Common myeloid progenitor, CD34-positive (primary cell): Measurements from ENCODE around the gene IQSEC2. TPM values are rescaled to one million over a fixed set of nuclear protein-coding genes. Genes with fewer than 3 reads are reported as not detected.

Experiments used
- CTCF ChIA-PET: fragments of 350-600 bp; sonication (Branson Sonifier 250); formaldehyde crosslinking; loops from one replicate; lab custom pipeline; 2021; ENCODE audit warnings: antibody characterized with exemption; lab: Charles Lee
- POLR2A ChIA-PET: fragments of 350-600 bp; sonication (Branson Sonifier 250); formaldehyde crosslinking; loops from one replicate; lab custom pipeline; 2021; ENCODE audit warnings: antibody characterized with exemption; lab: Charles Lee
- DNase-seq, 3 donors: peaks; one replicate each; pipeline versions ENCODE4 v3.0.0 to v3.0.0-alpha.2; 2013
- H3K27ac ChIP-seq, 2 experiments: 1 replicate in 1 of 2; 2 replicates in 1 of 2; pipeline ENCODE4 v1.7.0; 2013; ENCODE audit warnings: inconsistent platforms in 2 of 2, low read length in 2 of 2, mild to moderate bottlenecking in 2 of 2, low read depth in 1 of 2, moderate library complexity in 1 of 2; ENCODE audit not compliant: severe bottlenecking in 2 of 2, insufficient read depth in 1 of 2, poor library complexity in 1 of 2
- H3K27me3 ChIP-seq, 5 experiments: replicated peaks in 2 of 5; 1 replicate in 3 of 5; 2 replicates in 2 of 5; pipeline versions ENCODE4 v1.6.1 to v1.7.0; 2013; ENCODE audit warnings: low read length in 4 of 5, mild to moderate bottlenecking in 2 of 5, moderate library complexity in 2 of 5, inconsistent platforms in 1 of 5; ENCODE audit not compliant: insufficient read depth in 5 of 5, control insufficient read depth in 4 of 5
- H3K36me3 ChIP-seq, 4 experiments: 1 replicate in 2 of 4; 2 replicates in 2 of 4; pipeline versions ENCODE4 v1.6.1 to v1.7.0; 2013; ENCODE audit warnings: low read length in 3 of 4, control low read depth in 1 of 4, mild to moderate bottlenecking in 1 of 4; ENCODE audit not compliant: control insufficient read depth in 4 of 4, insufficient read depth in 4 of 4
- H3K4me1 ChIP-seq, 4 experiments: 1 replicate in 3 of 4; 2 replicates in 1 of 4; pipeline versions ENCODE4 v1.6.1 to v1.7.1; 2013; ENCODE audit warnings: low read length in 3 of 4, mild to moderate bottlenecking in 3 of 4, control low read depth in 1 of 4, inconsistent platforms in 1 of 4, moderate library complexity in 1 of 4; ENCODE audit not compliant: control insufficient read depth in 4 of 4, insufficient read depth in 4 of 4; ENCODE audit errors: control extremely low read depth in 1 of 4
- H3K4me3 ChIP-seq, 7 experiments: 1 replicate in 4 of 7; 2 replicates in 3 of 7; pipeline versions ENCODE4 v1.5.1 to v1.7.0; 2013; ENCODE audit warnings: mild to moderate bottlenecking in 7 of 7, low read length in 6 of 7, moderate library complexity in 6 of 7, inconsistent platforms in 2 of 7, low read depth in 2 of 7, control low read depth in 1 of 7; ENCODE audit not compliant: insufficient read depth in 4 of 7, control insufficient read depth in 1 of 7; ENCODE audit errors: extremely low read depth in 1 of 7
- H3K9me3 ChIP-seq, 5 experiments: 1 replicate in 4 of 5; 2 replicates in 1 of 5; pipeline versions ENCODE4 v1.6.1 to v1.7.1; 2013; ENCODE audit warnings: low read length in 4 of 5, mild to moderate bottlenecking in 2 of 5, inconsistent platforms in 1 of 5, low read depth in 1 of 5, moderate library complexity in 1 of 5; ENCODE audit not compliant: control insufficient read depth in 4 of 5, insufficient read depth in 2 of 5; ENCODE audit errors: control extremely low read depth in 1 of 5
- WGBS: methylation state at CpG from one replicate; pipeline ENCODE4 v1.1.5; 2013; ENCODE audit not compliant: insufficient coverage; 5-methylcytosine and 5-hydroxymethylcytosine counted together
- polyA plus RNA-seq: library from polyadenylated mRNA; unstranded; fragments of 120-200 nt; gene quantifications from one replicate; pipeline ENCODE4 v1.2.1, GENCODE V29; 2013

The IQSEC2 gene
- 5.0 TPM for polyA plus RNA-seq

GRCh38 chrX:53281321-53281822 is at the start of gene IQSEC2:
Gene IQSEC2, minus strand, starts transcription at chrX:53281584.
- no peaks in the 10 kb centered on the region for H3K9me3 ChIP-seq
- H3K4me3 ChIP-seq = peak within 1 kb of the TSS in 5 of 7 experiments; percentile 19 to 65 (median 40)
- peaks cover 0 to 7% (median 0%) of the 10 kb centered on the region in 5 experiments for H3K27me3 ChIP-seq
- H3K4me1 ChIP-seq = peaks cover 0 to 40% (median 20%) of the 10 kb centered on the region in 4 experiments
- DNase-seq = peak in 2 of 3 donors; percentile 25 to 36
- WGBS = 12% methylated on average over 9 of the region's 9 CpGs
- POLR2A ChIA-PET = no interaction called here
- CTCF ChIA-PET = interaction anchor here (0.8 to 2.6 kb wide), 5 partner anchors 13 to 32 kb away, joined by 3 to 8 read pairs (median 5); no protein-coding TSS in a partner anchor
- H3K36me3 ChIP-seq = no peaks in the 10 kb centered on the region
- H3K27ac ChIP-seq = no peak within 1 kb of the TSS

DNA sequence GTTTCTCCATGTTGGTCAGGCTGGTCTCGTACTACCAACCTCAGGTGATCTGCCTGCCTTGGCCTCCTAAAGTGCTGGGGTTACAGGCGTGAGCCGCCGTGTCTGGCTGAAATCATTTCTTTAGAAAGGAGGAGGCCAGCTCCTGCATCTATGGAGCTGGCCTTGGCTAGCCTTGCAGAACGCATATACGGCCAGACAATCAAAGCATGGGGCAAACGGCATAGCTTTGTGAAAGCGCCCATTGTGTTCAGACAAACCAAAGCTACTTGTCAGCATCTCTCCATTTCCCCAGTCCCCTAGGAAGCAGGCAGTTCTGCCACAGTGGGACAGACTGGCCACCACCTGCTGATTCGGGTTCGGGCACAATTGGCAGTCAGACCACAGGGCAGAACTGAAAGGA is 48.9 kb upstream of the IQSEC2 start:
- H3K4me3 ChIP-seq = no peak overlapping the region
- H3K9me3 ChIP-seq = no peaks in the 10 kb centered on the region
- ChIA-PET CTCF (interaction anchor here (0.6 to 2.1 kb wide), 2 partner anchors 11 to 17 kb away, joined by 3 to 6 read pairs; no protein-coding TSS in a partner anchor), POLR2A (no interaction called here)
- peaks cover 0 to 18% (median 4%) of the 10 kb centered on the region in 4 experiments for H3K4me1 ChIP-seq
- DNase-seq = no peak
- WGBS = 85% methylated on average over 10 of the region's 10 CpGs
- H3K27me3 ChIP-seq = peaks cover 0 to 78% (median 2%) of the 10 kb centered on the region in 5 experiments
- H3K27ac ChIP-seq = no peak overlapping the region
- no peaks in the 10 kb centered on the region for H3K36me3 ChIP-seq

DNA sequence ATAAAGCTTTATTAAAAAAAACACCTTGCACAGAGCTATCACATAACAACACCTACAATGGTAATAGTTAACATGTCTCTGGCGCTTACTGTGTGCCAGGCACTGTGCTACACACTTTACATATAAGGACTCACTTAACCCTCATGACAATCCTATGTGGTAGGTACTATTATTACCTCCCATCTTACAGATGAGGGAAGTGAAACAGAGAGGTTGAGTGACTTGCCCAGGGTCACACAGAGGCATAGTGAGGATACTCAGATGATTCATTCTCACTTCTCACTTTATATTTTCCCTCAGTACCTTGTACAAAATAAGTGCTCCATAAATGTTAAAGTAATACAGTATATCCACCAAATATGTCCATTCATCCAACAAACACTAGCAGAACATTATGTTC is 43.4 kb upstream of the IQSEC2 start:
- Histone ChIP-seq H3K4me3 (no peak overlapping the region), H3K9me3 (no peaks in the 10 kb centered on the region), H3K36me3 (no peaks in the 10 kb centered on the region), H3K27ac (no peak overlapping the region), H3K27me3 (peaks cover 4 to 77% (median 25%) of the 10 kb centered on the region in 5 experiments), H3K4me1 (peaks cover 0 to 32% (median 15%) of the 10 kb centered on the region in 4 experiments)
- no CpG with 5 or more reads among the region's 1 CpG for WGBS
- DNase-seq = no peak
- ChIA-PET POLR2A (no interaction called here), CTCF (no interaction called here)

DNA sequence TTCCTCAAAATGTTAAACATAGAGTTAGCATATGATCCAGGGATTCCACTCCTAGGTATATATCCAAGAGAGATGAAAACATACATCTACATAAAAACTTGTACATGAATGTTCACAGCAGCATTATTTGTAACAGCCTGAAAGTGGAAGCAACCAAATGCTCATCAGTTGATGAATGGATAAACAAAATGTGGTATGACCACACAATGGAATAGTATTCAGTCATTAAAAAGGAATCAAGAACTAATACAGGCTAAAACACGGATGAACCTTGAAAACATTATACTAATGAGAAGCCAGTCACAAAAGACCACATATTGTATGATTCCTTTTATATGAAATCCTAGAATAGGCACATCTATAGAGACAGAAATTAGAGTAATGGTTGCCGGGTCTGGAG is 42.7 kb upstream of the IQSEC2 start:
- Histone ChIP-seq H3K36me3 (no peaks in the 10 kb centered on the region), H3K4me1 (peaks cover 0 to 39% (median 15%) of the 10 kb centered on the region in 4 experiments), H3K9me3 (no peaks in the 10 kb centered on the region), H3K27ac (no peak overlapping the region), H3K27me3 (peaks cover 4 to 77% (median 32%) of the 10 kb centered on the region in 5 experiments), H3K4me3 (no peak overlapping the region)
- ChIA-PET CTCF (no interaction called here), POLR2A (no interaction called here)
- no CpG with 5 or more reads among the region's 2 CpGs for WGBS
- DNase-seq = no peak

DNA sequence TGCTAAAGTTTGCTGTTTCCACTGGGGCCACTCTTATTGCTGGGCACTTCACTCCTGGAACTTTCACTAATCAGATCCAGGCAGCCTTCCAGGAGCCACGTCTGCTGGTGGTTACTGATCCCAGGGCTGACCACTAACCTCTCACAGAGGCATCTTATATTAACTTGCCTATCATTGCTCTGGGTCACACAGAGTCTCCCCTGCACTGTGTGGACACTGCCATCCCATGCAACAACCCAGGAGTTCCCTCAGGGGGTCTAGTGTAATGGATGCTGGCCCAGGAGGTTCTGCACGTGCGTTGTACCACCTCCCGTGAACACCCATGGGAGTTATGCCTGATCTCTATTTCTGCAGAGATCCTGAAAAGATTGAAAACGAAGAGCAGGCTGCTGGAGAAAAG is 41.8 kb upstream of the IQSEC2 start:
- CTCF ChIA-PET = no interaction called here

GRCh38 chrX:53321943-53322497 is 40.6 kb upstream of the IQSEC2 start:
- H3K36me3 ChIP-seq = no peaks in the 10 kb centered on the region
- H3K27ac ChIP-seq = no peak overlapping the region
- WGBS = 29% methylated on average over 3 of the region's 6 CpGs
- CTCF ChIA-PET = interaction anchor here (1.0 to 1.5 kb wide), 2 partner anchors 21 to 160 kb away, joined by 4 read pairs; no protein-coding TSS in a partner anchor
- H3K4me1 ChIP-seq = peaks cover 0 to 32% (median 13%) of the 10 kb centered on the region in 4 experiments
- POLR2A ChIA-PET = no interaction called here
- no peaks in the 10 kb centered on the region for H3K9me3 ChIP-seq
- peaks cover 4 to 81% (median 41%) of the 10 kb centered on the region in 5 experiments for H3K27me3 ChIP-seq
- DNase-seq = no peak
- H3K4me3 ChIP-seq = no peak overlapping the region

More for the DNA sequence above, 41.8 kb upstream of the IQSEC2 start:
- Histone ChIP-seq H3K4me3 (no peak overlapping the region), H3K36me3 (no peaks in the 10 kb centered on the region), H3K9me3 (no peaks in the 10 kb centered on the region), H3K27me3 (peaks cover 4 to 79% (median 41%) of the 10 kb centered on the region in 5 experiments), H3K4me1 (peaks cover 0 to 39% (median 15%) of the 10 kb centered on the region in 4 experiments), H3K27ac (no peak overlapping the region)
- DNase-seq = no peak
- WGBS = 59% methylated on average over 5 of the region's 5 CpGs
- POLR2A ChIA-PET = no interaction called here
